ENCODE measurements around the gene BIN2.

DNA sequence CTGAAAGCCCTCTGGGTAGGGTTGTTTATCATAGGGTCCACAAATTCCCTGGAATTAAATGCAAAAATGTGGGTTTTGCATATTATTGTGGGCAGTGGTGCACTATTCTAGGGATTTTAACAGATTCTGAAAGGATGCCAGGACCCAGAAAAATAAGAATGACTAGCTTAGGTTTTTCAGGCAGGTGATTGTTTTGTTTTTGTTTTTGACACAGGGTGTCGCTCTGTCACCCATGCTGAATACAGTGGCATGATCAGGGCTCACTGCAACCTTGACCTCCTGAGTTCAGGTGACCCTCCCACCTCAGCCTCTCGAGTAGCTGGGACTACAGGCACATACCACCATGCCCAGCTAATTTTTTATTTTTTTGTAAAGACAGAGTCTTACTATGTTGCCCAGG, 48.0 kb upstream of the BIN2 start:
- TF ChIP-seq, protein P1, sequence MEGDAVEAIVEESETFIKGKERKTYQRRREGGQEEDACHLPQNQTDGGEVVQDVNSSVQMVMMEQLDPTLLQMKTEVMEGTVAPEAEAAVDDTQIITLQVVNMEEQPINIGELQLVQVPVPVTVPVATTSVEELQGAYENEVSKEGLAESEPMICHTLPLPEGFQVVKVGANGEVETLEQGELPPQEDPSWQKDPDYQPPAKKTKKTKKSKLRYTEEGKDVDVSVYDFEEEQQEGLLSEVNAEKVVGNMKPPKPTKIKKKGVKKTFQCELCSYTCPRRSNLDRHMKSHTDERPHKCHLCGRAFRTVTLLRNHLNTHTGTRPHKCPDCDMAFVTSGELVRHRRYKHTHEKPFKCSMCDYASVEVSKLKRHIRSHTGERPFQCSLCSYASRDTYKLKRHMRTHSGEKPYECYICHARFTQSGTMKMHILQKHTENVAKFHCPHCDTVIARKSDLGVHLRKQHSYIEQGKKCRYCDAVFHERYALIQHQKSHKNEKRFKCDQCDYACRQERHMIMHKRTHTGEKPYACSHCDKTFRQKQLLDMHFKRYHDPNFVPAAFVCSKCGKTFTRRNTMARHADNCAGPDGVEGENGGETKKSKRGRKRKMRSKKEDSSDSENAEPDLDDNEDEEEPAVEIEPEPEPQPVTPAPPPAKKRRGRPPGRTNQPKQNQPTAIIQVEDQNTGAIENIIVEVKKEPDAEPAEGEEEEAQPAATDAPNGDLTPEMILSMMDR (IDR thresholded peaks at IDR 0.05): no peak
- TF ChIP-seq POLR2A (IDR thresholded peaks at IDR 0.05): no peak
